Raji (cell line): Measurements from ENCODE around the gene GJB5.

Experiments
- POLR2A ChIP-seq: IDR thresholded peaks from 2 replicates; pipeline ENCODE4 v1.6.1; 2011; ENCODE audit warnings: low read depth, low read length, control low read depth; ENCODE audit not compliant: insufficient read depth

The GJB5 gene

GRCh38 chr1:34780528-34780927 is 25.7 kb downstream of the GJB5 start:
- TF ChIP-seq POLR2A = no peak

GRCh38 chr1:34781071-34781843 is 26.4 kb downstream of the GJB5 start, which contains the start of gene GJB3:
GJB3 (plus strand) TSS chr1:34781214; CDS start chr1:34784763, 3,549 bp downstream.
- no peak for TF ChIP-seq POLR2A

GRCh38 chr1:34781844-34782391 is 27.1 kb downstream of the GJB5 start:
- no peak for TF ChIP-seq POLR2A

- TF ChIP-seq POLR2A = no peak
Observed at GRCh38 chr1:34784751-34785221, 29.9 kb downstream of the GJB5 start.

GRCh38 chr1:34785231-34785874 is 30.5 kb downstream of the GJB5 start:
- no peak for TF ChIP-seq POLR2A

GRCh38 chr1:34785875-34786470 is 31.1 kb downstream of the GJB5 start:
- TF ChIP-seq POLR2A = no peak

- TF ChIP-seq POLR2A = no peak
Observed at GRCh38 chr1:34786521-34787325, 31.9 kb downstream of the GJB5 start.

GRCh38 chr1:34787461-34788420 is 32.9 kb downstream of the GJB5 start:
- TF ChIP-seq POLR2A = no peak

GRCh38 chr1:34790985-34791384 is 36.1 kb downstream of the GJB5 start:
- TF ChIP-seq POLR2A = no peak

- no peak for TF ChIP-seq POLR2A
Observed at GRCh38 chr1:34792424-34792823, 37.6 kb downstream of the GJB5 start.

- no peak for TF ChIP-seq POLR2A
Observed at GRCh38 chr1:34792868-34793727, 38.3 kb downstream of the GJB5 start, which contains the start of gene GJA4. GJA4 (plus strand) TSS chr1:34792999; CDS start chr1:34794214, 1,215 bp downstream.

GRCh38 chr1:34794001-34794789 is 39.3 kb downstream of the GJB5 start:
- no peak for TF ChIP-seq POLR2A

- TF ChIP-seq POLR2A = no peak
Observed at GRCh38 chr1:34794790-34795180, 39.9 kb downstream of the GJB5 start.
